GM04503 (cell line): ENCODE measurements around the gene CD84.
"Not testable (repeated sequence)": the region's sequence is repeated elsewhere in the genome, so short reads cannot be mapped to it uniquely, and the experiment has no call there.

Source experiments
- DNase-seq: peaks from one replicate; pipeline ENCODE4 v3.0.0-alpha.2; 2012; ENCODE audit warnings: low read depth

Gene CD84

DNA sequence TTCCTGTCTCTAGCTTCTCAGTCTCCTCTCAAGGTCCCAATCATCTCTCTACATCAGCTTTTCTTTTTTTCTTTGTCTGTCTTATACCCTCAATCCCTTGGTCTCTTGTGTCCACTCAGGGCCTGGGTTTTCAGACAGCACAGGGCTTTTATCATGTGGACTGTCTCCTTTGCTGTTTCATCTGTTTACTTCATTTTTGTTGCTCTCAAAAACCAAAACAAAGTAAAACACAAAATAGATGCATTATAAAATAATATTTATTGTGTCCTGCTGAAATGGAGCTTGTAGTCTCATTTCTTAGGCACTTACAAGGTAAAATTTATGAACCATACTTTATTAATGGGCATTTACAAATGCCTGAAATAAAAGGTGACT is 38.5 kb downstream of the CD84 start:
- DNase-seq: no peak

DNA sequence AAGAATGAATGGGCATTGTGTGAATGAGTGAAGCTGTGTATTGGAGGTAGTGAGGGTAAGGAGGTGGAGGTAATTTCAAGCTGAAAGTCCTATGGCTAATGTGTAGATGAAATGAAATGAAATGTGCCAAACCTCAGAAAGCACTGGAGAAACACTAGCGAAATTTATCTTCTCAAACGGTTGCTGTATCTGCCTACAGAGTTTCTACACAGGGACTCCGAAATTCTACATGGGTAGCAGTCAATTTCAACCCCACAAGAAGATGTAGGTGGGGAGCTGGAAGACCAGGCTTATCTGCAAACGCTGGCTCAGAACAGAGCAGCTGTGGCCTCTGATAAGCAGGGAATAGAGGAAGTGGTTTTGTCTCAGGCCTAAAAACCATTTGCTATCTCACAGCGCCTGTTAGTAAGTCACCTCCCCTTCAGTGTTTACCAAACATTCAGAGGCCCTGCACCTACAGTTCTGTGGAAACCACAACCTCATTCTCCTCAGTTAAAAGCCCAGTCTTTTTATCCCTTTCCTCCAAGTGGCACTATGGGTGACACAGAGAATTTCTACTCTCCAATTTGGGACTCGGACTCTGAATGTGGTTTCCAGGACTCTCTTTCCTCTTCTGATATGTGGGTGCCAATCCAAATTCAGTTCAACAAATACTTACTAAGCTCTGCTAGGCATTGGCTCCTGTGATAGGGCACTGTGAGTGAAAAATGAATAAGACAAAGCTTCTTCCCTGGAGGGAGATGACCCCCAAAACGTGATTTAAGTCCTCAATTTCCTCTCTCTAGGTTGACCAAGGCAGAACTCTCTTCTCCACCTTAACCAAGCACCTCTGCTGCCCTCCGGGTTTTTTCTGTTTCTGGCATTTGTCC is 39.1 kb downstream of the CD84 start:
- no peak for DNase-seq

DNA sequence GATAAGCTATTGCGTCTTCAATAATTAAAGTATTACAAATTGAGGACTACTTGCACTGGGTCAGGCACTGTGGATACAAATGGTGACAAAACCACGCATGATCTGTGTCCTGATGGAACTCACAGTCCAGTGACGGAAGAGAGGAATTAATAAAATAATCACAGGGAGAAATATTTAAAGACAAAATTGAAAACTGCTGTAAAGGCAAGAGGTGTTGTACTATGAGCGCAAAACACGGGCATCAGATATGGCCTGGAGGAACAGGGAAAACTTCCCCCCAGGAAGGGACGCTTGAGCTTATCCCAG is 39.7 kb downstream of the CD84 start:
- DNase-seq: no peak

DNA sequence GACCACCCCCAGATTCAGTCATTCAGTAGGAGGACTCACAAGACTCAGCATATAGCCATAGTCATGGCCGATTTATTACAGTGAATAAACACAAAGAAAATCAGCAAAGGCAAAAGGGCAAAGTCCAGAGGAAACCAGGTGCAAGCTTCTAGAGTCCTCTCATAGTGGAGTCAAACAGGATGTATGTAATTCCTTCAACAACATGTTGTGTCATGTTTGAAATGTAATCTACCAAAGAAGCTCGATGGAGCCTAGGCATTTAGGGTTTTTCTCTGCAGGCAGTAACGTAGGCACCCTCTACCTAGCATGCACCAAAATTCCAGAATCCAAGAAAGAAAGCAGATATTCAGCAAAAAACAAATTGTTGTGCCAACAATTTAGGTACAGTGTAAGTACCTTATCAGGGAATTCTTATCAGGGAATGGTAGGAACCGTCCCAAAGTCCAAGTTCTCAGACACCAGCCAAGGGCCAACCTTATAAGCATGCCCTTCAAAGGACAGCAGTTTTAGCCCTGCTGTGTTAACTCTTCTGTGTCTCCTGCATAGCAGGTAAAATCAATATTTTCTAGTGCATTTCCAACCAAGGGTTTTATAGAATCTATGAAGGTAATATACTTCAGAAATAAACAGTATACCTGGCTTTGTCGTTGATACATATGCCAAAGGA is 40.2 kb downstream of the CD84 start:
- DNase-seq: no peak

DNA sequence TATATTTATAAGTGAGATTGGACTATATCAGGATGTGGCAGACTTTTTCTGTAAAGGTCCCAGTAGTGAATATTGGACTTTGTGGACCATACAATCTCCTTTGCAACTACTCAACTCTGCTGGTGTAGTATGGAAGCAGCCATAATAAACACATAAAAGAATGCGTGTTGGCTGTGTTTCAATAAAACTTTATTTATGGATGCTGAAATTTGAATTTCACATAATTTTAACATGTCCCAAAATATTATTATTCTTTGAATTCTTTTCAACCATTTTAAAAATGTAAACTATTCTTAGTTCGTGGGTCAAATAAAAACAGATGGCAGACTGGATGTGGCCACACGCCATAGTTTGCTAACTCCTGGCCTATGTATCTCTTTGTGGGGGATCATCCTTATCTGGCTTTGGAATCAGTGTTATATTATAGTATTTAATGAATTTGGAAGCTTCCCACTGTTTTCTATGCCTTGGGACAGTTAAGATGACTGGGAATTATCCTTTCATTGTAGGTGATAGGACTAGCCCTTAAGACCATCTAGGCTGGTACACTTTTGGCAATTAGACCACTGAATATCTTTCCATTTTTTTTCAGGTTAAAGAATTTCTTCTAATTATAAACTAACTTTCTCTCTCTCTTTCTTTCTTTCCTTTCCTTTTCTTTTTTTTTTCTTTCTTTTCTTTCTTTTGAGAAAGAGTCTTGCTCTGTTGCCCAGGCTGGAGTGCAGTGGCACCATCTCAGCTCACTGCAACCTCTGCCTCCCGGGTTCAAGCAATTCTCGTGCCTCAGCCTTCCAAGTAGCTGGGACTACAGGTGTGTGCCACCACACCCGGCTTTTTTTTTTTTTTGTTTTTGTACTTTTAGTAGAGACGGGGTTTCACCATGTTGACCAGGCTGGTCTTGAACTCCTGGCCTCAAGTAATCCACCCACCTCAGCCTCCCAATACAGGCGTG is 41.3 kb downstream of the CD84 start:
- DNase-seq: no peak

DNA sequence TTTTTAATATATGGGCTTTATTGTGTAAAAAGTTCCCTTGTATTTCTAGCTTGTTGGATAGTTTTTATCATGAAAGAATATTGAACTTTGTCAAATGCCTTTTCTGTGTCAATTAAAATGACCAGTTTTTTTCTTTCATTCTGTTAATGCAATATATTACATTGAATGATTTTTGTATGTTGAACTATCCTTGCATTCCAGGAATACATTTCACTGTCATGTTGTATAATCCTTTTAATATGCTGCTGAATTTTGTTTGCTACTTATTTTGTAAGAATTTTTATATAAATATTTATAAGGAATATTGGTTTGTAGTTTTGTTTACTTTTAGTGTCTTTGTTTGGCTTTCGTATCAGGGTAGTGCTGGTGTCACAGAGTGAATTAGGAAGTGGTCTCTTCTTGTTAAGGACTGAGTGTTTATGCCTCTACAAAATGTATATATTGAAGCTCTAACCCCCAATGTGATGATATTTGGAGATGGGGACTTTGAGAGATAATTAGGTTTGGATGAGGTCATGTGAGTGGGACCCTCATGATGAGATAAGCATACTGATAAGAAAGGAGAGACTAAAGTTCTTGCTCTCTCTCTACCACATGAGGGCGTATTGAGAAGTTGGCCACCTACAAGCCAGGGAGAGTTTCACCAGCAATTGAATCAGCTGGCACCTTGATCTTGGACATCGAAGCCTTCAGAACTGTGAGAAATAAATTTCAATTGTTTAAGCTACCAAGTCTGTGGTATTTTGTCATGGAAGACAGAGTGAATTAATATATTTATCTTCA is 44.3 kb downstream of the CD84 start:
- DNase-seq: no peak

DNA sequence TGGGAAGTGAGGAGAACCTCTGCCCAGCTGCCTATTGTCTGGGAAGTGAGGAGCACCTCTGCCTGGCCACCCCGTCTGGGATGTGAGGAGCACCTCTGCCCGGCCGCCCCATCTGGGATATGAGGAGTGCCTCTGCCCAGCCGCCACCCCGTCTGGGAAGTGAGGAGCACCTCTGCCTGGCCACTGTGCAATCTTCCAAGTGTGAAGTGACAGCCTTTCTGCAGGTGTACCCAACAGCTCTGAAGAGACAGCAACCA is 46.8 kb downstream of the CD84 start:
- DNase-seq: not testable (repeated sequence)

DNA sequence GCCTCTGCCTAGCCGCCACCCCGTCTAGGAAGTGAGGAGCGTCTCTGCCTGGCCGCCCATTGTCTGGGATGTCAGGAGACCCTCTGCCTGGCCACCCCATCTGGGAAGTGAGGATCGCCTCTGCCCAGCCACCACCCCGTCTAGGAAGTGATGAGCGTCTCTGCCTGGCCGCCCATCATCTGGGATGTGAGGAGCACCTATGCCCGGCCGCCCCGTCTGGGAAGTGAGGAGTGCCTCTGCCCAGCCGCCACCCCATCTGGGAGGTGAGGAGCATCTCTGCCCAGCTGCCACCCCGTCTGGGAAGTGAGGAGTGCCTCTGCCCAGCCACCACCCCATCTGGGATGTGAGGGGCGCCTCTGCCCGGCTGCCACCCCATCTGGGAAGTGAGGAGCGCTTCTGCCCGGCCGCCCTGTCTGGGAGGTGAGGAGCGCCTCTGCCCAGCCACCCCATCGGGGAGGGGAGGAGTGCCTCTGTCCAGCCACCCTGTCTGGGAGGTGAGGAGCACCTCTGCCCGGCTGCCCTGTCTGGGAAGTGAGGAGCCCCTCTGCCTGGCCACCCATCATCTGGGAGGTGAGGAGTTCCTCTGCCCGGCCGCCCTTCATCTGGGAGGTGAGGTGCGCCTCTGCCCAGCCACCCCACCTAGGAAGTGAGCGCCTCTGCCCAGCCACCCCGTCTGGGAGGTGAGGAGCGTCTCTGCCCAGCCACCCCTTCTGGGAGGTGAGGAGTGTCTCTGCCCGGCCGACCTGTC is 47.3 kb downstream of the CD84 start:
- not testable (repeated sequence) for DNase-seq

DNA sequence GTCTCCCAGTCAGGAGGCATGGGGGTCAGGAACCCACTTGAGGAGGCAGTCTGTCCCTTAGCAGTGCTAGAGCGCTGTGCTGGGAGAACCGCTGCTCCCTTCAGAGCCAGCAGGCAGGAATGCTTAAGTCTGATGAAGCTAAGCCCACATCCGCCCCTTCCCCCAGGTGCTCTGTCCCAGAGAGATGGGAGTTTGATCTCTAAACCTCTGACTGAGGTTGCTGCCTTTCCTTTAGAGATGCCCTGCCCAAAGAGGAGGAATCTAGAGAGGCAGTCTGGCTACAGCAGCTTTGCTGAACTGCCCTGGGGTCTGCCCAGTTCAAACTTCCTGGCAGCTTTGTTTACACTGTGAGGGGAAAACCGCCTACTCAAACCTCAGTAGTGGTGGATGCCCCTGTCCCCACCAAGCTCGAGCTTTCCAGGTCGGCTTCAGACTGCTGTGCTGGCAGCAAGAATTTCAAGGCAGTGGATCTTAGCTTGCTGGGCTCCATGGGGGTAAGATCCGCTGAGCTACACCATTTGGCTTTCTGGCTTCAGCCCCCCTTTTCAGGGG is 49.8 kb downstream of the CD84 start:
- not testable (repeated sequence) for DNase-seq

DNA sequence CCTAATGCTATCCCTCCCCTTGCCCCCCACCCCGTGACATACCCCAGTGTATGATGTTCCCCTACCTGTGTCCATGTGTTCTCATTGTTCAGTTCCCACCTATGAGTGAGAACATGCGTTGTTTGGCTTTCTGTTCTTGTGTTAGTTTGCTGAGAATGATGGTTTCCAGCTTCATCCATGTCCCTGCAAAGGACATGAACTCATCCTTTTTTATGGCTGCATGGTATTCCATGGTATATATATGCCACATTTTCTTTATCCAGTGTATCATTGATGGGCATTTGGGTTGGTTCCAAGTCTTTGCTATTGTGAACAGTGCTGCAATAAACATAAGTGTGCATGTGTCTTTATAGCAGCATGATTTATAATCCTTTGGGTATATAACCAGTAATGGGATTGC is 55.5 kb downstream of the CD84 start:
- DNase-seq: not testable (repeated sequence)

DNA sequence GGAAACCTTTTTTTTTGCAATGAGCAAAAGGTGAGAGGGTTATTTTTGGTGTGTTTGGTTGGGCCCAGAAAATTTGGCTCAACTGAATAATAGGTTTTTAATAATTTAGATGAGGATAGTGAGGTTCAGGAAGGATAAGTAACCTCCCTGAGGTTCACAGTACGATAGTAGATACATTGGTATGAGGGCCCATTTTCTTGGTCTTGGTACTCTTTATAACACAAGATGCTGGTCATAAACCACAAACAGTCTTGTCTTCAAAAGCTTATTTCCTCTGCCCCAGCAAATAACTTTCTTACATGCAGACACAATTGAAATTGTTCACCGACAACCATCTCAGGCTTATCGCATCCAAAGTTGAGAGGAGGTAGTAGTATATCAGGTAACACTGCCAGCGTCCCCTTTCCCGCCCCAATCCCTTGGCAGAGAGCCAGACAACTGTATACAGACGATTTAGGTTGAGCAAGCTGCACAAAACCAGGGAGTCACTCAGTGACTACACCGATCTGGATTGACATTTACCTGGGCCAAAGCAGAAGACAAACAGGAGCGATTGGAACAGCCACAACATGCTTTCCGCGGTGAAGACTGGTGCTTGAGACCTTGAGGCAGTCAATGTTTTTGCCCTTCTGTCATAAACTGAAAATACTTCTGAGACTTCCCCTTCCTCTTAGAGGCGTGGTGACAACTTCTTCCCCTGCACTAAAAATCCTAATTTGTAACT is 56.5 kb downstream of the CD84 start, which contains the start of gene SLAMF6:
Gene SLAMF6 (minus strand): TSS at position 634 of the 724 bp plus-strand sequence. CDS start 63 bp downstream, at position 571.
- DNase-seq: no peak

DNA sequence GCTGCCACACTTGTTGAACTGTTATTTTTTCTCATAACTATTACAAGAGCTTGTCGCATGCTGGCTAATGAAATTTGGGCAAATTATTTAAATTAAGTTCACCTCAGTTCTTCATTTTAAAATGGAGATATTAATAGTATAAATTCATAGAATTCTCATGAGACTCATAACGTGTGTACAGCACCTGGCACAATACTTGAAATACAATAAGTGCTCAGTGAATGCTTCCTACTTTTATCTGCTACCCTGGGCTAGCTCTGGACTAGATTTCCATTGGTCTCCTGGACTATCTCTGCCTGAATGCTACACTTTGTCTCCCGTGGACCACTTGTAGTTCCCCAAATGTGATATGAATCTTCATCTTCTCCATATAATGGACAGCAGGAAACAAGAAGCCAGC is 57.2 kb downstream of the CD84 start:
- DNase-seq: no peak

DNA sequence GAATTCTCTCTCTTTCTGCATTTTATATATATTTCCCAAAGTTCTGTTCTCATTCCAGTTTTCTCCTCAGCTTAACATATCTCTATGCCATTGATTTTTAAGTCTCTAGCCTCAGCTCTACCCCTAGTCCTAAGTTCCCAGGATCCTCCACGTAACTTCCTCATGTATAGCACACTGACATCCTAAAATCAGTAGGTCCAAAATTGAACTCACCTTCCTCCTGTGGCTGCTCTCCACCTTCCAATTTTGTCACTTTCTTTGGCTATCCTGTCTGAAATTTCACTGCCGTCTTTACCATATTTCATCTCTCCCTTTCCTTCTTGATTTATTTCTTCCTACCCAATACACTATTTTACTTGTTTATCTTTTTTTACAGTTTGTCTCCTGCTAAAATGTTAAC is 57.7 kb downstream of the CD84 start:
- DNase-seq: no peak

DNA sequence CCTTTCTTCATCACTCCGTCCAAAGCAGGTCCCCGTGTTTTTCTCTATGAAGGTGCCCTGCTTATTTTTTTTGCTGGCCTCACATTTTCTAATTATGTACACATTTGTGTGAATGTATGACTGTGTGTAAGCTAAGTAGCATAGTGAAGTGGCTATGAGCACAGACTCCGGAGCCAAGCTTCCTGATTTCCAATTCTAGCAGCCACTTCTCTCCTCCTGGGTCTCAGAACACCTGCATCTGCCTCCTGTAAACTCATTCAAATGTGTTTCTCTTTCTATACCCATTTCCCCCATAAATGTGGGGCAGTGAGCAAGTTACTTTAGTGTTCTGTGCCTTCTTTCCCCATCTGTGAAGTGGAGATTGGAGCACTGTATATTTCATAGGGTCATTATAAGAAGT is 58.3 kb downstream of the CD84 start:
- DNase-seq: no peak

DNA sequence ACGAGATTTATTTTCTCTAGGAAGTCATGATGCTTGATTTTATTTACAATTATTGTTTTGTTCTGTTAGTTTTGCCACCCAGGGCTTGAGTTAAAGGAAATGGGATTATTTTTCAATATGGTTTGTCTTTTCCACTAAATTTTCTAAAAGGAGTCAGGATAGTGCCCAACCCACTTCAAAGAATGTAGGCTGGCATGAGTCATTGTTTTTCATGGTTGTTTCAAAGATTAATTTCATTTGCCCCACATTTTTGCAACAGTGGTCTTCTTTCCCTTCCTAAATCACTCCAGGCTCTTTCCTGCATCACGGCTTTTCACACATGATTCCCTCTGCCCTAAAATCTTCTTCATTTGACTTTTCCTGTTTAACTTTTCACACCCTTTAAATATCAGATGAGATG is 58.7 kb downstream of the CD84 start:
- no peak for DNase-seq

DNA sequence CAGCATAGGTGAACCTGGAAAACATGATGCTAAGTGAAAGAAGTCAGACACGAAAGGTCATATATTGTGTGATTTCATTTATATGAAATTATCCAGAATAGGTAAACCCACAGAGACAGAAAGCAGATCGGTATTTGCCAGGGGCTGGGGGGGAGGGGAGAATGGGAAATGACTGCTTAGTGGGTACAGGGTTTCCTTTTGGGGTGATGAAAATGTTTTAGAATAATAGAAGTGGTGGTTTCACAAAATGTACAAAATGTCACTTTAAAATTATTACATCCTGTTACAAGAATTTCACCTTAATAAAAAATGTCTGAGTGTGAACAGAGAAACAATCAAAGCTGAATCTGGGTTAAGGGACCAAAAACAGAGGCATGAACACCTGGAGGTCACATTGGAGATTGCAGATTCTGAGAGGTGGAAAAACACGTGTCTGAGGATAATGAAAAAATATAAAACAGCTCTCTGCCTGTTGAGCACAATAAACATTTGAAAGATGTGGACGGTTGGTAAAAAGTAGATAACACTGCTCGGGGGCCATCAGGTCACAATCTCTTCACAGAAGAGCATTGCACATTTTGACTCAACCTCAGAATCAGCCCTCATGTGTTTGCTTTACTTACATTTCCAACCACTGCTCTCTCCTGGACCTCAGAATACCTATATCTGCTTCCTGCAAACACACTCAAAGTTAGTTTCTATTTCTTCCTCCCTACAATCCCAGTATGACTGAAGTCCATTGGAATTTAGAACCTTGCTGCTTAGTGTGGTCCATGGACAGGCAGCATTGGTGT is 59.5 kb downstream of the CD84 start:
- no peak for DNase-seq

DNA sequence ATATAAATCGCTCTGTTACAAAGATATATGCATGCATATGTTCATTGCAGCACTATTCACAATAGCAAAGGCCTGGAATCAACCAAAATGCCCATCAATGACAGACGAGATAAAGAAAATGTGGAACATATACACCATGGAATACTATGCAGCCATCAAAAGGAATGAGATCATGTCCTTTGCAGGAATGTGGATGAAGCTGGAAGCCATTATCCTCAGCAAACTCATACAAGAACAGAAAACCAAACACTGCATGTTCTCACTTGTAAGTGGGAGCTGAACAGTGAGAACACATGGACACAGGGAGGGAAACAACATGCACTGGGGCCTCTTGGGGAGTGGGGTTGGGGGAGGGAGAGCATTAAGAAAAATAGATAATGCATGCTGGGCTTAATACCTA is 61.8 kb downstream of the CD84 start:
- not testable (repeated sequence) for DNase-seq

DNA sequence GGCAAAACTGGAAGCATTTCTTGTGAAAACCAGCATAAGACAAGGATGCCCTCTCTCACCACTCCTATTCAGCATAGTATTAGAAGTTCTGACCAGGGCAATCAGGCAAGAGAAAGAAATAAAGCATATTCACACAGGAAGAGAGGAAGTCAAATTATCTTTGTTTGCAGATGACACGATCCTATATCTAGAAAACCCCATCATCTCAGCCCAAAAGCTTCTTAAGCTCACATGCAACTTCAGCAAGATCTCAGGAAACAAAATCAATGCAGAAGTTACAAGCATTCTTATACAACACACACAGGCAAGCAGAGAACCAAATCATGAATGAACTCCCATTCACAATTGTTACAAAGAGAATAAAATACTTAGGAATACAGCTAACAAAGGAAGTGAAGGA is 63.4 kb downstream of the CD84 start:
- DNase-seq: not testable (repeated sequence)

DNA sequence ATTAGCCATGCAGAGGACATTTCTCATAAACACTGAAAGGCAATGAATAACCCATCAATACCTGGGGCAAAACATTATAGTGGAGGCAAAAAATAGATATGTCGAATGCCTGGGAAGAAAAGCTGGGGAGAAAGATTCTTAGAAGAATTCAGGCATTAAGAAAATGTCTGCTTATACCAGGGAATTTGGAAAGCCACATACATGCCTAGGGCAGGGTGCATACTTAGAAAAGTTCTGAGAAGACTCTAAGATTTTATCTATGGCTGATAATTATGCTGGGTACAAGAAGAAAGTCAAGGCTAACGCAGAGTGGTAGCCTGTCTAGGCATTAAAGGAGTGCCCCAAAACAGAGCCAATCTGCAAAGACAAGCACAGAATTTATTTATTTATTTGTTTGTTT is 74.6 kb downstream of the CD84 start:
- no peak for DNase-seq

DNA sequence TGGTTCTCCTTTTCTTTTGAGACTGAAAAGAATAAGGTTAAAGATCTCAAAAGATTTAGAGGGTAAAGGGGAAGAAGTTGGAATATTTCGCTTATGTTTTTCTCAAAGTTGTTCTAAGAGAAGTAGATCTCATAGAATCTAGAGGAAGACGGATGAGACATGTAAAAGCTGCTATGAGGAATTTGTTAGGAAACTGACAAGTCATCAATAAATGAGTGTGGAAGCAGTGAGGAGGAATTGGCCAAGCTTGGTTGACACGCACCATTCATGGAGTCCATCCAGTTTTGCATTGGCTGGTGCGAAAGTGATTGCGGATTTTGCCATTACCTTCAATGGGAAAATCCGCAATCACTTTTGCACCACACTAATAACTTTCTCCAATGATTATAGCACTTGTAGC is 76.2 kb downstream of the CD84 start:
- no peak for DNase-seq
